Measurements from ENCODE around the gene ULK1.

Gene ULK1

GRCh38 chr12:131894313-131894860 lies at the start of gene ULK1:
TSS of gene ULK1 (plus strand) at chr12:131894622. CDS start at chr12:131895002, 380 bp downstream.
- Histone ChIP-seq H3K27ac (ENCODE audit: extremely low read depth, low read depth, low read length) (peak within 1 kb of the TSS; percentile 74), H3K4me3 (ENCODE audit: low read depth, low read length) (peak within 1 kb of the TSS; percentile 73), H3K4me1 (ENCODE audit: control insufficient read depth, insufficient read depth, low read length) (peaks cover 3% of the 10 kb centered on the region; the same call in 1 of the 2 replicates), H3K9me3 (ENCODE audit: control insufficient read depth, insufficient read depth, low read depth, low read length) (no peaks in the 10 kb centered on the region), H3K36me3 (ENCODE audit: control insufficient read depth in 2 of 2, insufficient read depth in 1 of 2, low read length in 2 of 2) (peaks cover 6 to 21% of the 10 kb centered on the region in 2 experiments; a peak in 2 of 3 replicates)
- CTCF ChIA-PET: no interaction called here
- POLR2A ChIA-PET: no interaction called here
- no peak for TF ChIP-seq ZNF777 (tag by site-specific recombination; IDR thresholded peaks at IDR 0.05; ENCODE audit: borderline replicate concordance)
- no peak for TF ChIP-seq ZNF561 (tag by site-specific recombination; IDR thresholded peaks at IDR 0.05; ENCODE audit: borderline replicate concordance)
- peak; percentile 49; the same call in 1 of the 2 replicates for TF ChIP-seq KLF8 (tag by site-specific recombination; IDR thresholded peaks at IDR 0.05)
- peak; percentile 60; the same call in 1 of the 2 replicates for TF ChIP-seq ZNF660 (tag by site-specific recombination; IDR thresholded peaks at IDR 0.05)
- TF ChIP-seq ZNF157 (tag by site-specific recombination; IDR thresholded peaks at IDR 0.05): no peak
- TF ChIP-seq ZNF521 (tag by site-specific recombination; IDR thresholded peaks at IDR 0.05): no peak
- peak; percentile 84 for TF ChIP-seq KLF1 (tag by site-specific recombination; IDR thresholded peaks at IDR 0.05)
- TF ChIP-seq MYNN (tag by site-specific recombination; IDR thresholded peaks at IDR 0.05; ENCODE audit: borderline replicate concordance): no peak
- no peak for TF ChIP-seq ZNF302 (tag by site-specific recombination; IDR thresholded peaks at IDR 0.05; ENCODE audit: low read depth)
- peak; percentile 38; the same call in 1 of the 2 replicates for TF ChIP-seq PRDM10 (tag by site-specific recombination; IDR thresholded peaks at IDR 0.05)
- no peak for TF ChIP-seq ZNF335 (tag by site-specific recombination; conservative IDR thresholded peaks at IDR 0.05)
- no peak for TF ChIP-seq ZNF184 (tag by site-specific recombination; IDR thresholded peaks at IDR 0.05)
- TF ChIP-seq ZBTB8A (tag by site-specific recombination; IDR thresholded peaks at IDR 0.05): peak; percentile 26; the same call in 1 of the 2 replicates
- TF ChIP-seq ZNF341 (tag by site-specific recombination; IDR thresholded peaks at IDR 0.05; ENCODE audit: low read depth): no peak
- peak; percentile 74; the same call in 1 of the 2 replicates for TF ChIP-seq ZBTB20 (tag by site-specific recombination; IDR thresholded peaks at IDR 0.05)
- TF ChIP-seq ZNF677 (tag by site-specific recombination; IDR thresholded peaks at IDR 0.05): no peak
- TF ChIP-seq, protein P1, sequence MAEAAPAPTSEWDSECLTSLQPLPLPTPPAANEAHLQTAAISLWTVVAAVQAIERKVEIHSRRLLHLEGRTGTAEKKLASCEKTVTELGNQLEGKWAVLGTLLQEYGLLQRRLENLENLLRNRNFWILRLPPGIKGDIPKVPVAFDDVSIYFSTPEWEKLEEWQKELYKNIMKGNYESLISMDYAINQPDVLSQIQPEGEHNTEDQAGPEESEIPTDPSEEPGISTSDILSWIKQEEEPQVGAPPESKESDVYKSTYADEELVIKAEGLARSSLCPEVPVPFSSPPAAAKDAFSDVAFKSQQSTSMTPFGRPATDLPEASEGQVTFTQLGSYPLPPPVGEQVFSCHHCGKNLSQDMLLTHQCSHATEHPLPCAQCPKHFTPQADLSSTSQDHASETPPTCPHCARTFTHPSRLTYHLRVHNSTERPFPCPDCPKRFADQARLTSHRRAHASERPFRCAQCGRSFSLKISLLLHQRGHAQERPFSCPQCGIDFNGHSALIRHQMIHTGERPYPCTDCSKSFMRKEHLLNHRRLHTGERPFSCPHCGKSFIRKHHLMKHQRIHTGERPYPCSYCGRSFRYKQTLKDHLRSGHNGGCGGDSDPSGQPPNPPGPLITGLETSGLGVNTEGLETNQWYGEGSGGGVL (tag by site-specific recombination; IDR thresholded peaks at IDR 0.05): peak; percentile 58; the same call in 1 of the 2 replicates
- no peak for TF ChIP-seq ZNF169 (tag by site-specific recombination; IDR thresholded peaks at IDR 0.05)
- no peak for TF ChIP-seq ZSCAN30 (tag by site-specific recombination; IDR thresholded peaks at IDR 0.05)
- TF ChIP-seq, protein P2, sequence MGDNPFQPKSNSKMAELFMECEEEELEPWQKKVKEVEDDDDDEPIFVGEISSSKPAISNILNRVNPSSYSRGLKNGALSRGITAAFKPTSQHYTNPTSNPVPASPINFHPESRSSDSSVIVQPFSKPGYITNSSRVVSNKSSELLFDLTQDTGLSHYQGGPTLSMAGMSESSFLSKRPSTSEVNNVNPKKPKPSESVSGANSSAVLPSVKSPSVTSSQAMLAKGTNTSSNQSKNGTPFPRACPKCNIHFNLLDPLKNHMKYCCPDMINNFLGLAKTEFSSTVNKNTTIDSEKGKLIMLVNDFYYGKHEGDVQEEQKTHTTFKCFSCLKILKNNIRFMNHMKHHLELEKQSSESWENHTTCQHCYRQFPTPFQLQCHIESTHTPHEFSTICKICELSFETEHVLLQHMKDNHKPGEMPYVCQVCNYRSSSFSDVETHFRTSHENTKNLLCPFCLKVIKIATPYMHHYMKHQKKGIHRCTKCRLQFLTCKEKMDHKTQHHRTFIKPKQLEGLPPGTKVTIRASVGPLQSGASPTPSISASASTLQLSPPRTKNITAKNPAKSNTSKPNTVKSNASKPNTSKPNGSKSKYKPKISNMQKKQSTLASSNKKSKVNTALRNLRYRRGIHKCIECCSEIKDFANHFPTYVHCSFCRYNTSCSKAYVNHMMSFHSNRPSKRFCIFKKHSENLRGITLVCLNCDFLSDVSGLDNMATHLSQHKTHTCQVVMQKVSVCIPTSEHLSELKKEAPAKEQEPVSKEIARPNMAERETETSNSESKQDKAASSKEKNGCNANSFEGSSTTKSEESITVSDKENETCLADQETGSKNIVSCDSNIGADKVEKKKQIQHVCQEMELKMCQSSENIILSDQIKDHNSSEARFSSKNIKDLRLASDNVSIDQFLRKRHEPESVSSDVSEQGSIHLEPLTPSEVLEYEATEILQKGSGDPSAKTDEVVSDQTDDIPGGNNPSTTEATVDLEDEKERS (tag by site-specific recombination; IDR thresholded peaks at IDR 0.05): no peak
- peak; percentile 81 for TF ChIP-seq KLF9 (tag by site-specific recombination; IDR thresholded peaks at IDR 0.05; ENCODE audit: low read depth)
- no peak for TF ChIP-seq ZNF580 (tag by site-specific recombination; IDR thresholded peaks at IDR 0.05)
- no peak for TF ChIP-seq WT1 (tag by site-specific recombination; IDR thresholded peaks at IDR 0.05)
- TF ChIP-seq ZNF19 (tag by site-specific recombination; IDR thresholded peaks at IDR 0.05; ENCODE audit: low read depth): no peak
- peak; percentile 62; the same call in 1 of the 2 replicates for TF ChIP-seq KLF10 (tag by site-specific recombination; IDR thresholded peaks at IDR 0.05)
- TF ChIP-seq ZNF214 (tag by site-specific recombination; IDR thresholded peaks at IDR 0.05; ENCODE audit: borderline replicate concordance): no peak
- no peak for TF ChIP-seq HOXA7 (CRISPR knock-in tag; IDR thresholded peaks at IDR 0.05; ENCODE audit: borderline replicate concordance)
